ENCODE data around the gene PARVB.

Gene PARVB

DNA sequence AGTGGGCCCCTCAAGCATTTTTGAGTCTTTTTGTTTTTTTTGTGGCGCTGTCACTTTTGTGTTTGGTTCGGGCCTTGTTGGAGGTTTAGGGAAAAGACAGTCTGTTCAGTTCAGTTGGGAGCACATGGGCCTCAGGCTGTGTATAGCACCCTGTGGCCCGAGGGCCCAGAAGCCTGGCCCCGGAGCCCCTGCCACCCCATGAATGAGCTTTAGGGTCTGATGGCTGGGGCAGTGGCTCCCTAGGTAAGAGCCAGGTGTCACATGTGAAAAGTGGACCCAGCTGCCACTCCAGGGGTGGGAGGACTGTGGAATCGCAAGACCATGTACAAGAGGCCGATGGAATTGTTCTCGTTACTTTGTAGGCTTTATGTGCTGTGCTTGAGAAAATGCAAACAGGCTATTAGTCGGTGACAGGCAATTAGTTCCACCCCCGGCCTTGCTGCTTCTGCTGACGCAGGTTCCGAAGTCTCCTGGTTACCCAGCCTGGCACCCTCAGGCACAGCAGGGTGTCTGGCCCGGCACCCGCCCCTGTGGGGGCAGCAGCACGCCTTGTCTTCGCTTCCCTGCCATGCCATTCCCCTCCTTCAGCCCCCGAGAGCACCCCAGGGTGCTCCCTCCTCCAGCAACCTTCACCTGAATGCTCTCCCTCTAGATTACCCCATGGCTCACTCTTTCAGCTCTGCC lies 118.5 kb downstream of the PARVB start:
- no peak for DNase-seq

DNA sequence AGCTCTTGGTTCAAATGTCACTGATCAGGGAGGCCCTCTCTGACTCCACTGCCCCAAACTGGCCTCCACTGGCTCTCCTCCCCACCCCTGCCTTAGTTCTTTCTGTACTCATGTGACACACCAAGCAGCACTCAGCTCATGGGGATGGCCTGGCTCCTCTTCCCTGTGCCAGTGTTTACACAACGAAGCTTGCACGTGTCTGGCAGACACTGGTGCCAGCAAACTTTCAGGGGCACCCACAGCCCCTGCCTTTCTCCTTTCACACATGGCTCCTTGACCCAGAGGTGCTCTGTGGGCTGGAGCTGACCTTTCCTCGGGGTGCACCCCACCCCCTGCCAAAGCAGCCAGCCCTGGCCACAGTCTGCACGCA lies 119.0 kb downstream of the PARVB start:
- no peak for DNase-seq

DNA sequence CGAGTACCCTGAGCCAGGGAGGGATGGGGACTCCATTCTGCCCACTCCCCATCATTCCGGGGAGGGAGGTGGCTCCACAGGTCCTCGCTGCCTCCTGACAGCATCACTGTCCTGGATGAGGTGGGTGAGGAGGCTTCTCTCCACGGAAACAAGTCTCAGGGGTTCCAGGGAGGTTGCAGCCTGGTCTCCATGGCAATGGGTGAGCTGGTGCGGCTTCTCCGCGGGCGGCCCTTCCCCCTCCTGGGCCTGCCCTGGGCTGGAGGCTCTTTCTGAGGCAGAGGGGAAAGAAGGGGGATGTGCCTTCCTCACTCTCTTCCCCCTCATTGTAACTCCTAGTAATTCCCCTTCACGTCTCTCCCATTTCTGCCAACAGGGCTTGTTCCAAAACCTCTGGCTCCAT lies 119.5 kb downstream of the PARVB start:
- no peak for DNase-seq

DNA sequence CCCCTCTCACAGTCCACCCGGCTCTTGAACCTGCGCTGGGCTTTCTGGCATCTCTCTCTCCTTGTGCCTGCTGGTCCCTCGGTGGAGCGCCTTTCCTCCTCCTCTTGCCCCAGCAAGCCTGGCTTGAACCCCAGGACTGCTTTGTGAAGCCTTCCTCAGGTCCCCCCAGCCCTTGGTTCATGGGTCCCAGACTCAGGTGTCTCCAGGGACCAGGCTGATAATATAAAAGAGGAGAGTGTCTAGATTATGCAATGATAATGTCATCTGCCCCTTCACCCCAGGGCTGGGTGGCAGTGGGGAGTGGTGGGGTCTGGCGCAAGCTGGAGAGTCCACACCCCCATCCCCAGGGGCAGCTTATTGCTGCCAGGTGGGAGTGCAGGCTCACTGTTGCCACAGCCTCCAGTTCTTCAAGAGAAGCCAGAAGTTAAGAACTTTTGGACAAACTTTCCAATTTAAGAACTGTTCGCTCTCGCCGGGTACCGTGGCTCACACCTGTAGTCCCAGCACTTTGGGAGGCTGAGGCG lies 120.0 kb downstream of the PARVB start:
- no peak for DNase-seq

DNA sequence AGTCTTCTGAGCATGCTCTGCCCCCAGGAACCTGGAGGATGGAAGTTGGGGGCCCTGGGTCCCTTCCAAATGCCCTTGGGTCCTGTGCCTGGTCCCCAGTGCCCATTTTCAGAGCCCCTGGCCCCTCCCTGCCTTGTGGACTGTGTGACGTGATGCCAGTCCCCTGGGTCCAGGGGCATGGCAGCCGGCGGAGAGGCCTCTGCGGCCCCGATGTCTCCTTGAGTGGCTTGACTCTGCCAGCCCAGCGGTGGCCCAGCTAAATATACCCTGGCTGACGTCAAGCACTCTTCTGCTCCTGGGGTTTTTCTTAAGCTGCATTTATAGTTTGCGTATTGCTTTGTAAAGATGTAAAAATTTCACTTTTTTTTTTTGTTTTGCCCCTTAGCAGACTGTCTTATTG lies 121.4 kb downstream of the PARVB start:
- no peak for DNase-seq

DNA sequence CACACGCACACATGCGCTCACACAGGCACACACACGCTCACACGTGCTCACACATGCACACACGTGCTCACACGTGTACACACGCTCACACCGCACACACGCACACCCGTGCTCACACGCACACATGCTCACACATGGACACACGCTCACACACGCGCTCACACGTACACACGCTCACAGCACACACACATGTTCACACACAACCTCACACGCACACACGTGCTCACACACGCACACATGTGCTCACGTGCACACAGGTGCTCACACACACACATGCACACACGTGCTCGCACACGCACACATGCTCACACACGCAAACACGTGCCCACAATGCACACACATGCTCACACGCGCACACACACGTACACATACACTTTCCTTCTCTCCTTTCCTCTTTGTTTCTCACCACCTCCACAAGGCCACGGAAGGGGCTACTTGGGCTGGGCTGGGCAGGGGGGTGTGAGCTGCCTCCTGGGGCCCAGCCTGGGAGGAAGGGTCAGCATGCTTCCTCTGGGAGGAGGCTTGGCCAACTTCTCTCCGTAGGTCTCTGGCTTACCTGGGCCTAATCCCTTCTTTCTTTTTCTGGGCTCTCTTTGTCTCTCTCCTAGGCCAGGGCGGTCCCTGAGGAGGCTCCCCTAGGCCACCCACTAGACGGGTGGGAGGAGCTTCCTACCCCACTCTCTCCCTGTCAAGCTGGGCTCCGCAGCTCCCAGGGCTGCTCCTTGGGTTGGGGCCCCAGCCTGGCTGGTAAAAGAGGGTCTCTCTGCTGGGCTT lies 122.2 kb downstream of the PARVB start:
- DNase-seq, result no peak

DNA sequence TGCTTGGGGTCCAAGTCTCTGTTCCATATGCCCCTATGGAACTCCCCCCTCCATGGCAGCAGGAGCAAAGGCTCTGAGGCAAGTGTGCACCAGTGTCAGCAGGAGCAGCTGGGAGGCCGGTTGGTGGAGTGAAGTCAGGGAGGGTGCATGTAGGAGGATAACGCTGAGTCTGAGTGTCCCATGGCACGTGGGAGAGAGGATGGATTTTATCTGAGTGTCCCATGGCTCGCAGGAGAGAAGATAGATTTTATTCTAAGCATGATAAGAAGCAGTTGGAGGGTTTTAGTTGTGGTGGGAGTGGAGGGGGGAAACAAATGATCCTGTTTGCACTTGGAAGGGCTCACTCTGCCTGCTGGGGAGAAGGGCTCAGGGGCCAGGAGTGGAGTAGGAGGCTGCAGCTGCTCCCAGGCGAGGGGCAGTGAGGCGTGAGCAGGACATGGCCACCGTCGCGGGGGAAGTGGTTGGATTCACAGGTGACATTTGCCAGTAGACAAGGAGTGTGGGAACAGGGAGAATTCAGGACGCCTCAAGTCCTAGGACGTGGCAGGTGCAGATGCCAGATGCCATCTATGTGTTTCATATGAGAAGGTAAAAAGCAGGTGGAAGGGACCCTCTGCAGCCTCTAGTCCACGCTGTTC lies 123.0 kb downstream of the PARVB start:
- no peak for DNase-seq

DNA sequence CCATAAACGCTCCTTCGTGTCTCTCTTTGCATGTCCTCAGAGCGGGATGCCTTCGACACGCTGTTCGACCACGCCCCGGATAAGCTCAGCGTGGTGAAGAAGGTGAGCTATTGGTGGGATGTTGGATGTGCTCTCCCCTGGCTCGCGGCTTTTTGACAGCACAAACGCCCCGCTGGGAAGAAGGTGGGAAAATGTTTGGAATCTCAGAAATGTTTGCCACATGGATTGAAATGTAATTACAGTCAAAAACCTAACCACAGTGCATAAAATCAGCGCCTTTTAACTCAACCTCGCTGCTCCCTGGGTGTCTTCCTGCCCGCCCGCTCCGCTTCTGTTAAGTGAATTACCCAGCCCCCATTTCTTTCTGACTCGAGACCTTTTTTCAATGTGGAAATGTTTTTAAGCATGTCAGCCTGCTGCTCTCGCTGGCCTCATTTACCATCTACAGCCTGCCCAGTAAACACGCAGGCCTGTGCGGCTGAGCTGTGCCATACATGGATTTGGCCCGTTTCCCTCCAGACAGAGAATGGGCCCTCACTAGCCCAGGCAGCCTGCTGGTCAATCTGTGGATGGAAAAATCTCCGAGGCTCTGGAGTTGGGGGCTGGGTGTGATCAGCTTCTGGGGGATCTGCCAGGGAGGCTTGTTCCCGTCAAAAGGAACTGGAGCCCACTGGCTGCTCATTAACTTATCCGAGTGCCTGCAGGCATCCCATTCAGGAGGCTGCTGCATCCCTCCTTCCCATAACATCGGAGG lies 123.9 kb downstream of the PARVB start:
- DNase-seq, result no peak

DNA sequence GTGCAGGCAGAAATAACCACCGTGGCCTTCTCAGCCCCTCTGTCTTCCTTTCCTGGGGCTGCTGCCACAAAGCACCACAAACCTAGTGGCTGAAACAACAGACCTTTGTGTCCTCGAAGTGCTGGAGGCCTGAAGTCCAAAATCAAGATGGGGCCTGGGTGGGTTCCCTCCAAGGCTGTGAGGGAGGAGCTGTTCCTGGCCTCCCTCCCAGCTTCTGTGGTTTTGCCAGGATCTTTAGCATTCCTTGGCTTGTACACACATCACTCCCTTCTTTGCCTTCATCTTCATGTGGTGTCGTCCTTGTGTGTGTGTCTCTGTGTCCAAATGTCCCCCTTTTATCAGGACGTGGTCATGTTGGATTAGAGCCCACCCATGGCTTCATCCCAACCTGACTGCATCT lies 127.6 kb downstream of the PARVB start:
- DNase-seq, result no peak

DNA sequence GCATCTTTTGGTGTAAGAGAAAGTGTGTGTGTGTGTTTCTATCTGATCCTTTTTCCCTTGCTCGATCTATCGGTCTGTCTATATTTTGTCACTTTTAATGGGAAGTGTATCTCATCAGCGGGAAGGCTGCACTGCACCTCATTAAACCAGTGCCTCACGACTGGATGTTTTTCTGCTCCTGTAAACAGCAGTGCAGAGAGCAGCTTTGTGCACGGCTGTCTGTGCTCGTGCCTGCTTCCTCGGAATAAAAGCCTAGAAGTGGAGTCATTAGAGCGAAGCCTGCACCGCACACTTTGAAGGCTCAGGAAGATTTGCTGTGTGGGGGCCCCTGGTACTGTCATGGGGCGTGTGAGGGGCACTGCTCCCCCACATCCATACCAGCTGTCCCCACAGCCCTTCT lies 129.6 kb downstream of the PARVB start:
- DNase-seq, result no peak

DNA sequence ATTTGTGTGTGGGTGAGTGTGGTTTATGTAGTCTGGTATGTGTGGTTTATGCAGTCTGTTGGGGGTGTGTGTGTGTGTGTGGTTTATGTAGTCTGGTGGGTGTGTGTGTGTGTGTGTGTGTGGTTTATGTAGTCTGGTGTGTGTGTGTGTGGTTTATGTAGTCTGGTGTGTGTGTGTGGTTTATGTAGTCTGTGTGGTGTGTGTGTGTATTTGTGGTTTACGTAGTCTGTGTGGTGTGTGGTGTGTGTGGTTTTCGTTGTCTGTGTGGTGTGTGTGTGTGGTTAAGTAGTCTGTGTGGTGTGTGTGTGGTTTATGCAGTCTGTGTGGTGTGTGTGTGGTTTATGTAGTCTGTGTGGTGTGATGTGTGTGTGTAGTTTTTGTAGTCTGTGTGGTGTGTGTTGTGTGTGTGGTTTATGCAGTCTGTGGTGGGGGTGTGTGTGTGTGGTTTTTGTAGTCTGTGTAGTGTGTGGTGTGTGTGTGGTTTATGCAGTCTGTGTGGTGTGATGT lies 130.4 kb downstream of the PARVB start:
- no peak for DNase-seq

DNA sequence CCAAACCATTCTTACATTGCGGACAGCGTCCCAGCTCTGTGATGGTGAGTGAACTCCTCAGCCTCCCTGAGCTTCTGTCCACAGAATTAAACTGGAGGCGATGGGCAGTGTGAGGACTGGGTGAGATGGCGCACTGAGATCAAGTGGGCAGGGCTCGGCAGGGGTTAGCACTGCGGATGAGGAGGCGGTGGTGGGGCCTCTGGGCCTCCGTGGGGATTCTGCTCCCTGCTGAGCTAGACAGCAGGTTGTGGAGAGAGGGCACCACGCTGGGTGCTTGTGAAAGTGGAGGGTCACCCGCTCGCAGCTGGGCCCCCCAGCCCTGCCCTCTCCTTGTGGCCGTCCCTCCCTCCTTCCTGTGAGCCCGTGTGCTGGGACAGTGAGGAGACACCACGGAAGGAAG lies 131.0 kb downstream of the PARVB start:
- DNase-seq, result no peak

DNA sequence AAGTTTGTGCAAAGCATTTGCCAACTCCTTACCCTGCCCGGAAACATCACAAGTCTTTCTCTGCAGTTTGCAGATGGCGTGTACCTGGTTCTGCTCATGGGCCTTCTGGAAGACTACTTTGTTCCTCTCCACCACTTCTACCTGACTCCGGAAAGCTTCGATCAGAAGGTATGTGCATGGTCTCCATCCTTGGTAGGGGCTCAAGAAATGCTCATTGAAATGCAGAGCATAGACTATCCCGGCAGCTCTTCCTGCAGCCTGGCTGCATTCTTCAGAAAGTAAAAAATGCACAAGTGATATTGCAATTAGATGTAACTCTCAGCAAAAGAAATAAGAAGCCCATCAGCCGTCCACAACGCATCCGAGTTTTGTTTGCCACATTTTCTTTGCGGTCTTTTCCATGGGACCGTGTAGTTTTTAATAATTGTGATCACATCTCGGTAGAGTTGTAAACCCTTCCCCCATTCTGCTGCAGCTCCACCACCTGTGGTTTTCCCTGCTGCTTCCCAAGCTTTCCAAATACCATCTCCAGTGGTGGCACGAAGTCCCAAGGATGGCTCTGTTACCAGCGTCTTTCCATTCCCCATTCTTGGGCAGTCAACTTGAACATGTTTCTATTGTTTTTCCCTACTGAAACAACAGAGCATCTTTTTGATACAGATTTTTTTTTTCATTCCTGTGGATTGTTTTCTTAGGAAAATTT lies 134.0 kb downstream of the PARVB start:
- no peak for DNase-seq

DNA sequence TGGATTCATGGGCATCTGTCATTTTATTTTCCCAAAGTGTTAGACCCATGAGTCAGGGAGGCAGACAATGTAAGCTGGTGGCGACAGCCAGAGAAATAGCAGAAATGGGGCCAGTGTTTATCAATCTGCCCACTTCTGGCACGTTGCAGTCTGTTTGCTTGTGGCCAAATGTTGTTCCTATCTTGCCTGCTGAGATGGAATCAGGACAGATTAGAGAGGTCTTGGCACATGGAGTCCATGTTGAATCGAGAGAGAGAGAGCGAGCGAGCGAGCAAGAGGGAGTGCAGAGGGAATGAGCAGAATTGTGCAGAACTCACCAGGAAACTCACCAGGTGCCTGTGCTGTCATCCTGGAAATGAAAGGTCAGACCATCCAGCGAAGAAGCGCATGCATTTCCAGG lies 134.7 kb downstream of the PARVB start:
- DNase-seq, result no peak

DNA sequence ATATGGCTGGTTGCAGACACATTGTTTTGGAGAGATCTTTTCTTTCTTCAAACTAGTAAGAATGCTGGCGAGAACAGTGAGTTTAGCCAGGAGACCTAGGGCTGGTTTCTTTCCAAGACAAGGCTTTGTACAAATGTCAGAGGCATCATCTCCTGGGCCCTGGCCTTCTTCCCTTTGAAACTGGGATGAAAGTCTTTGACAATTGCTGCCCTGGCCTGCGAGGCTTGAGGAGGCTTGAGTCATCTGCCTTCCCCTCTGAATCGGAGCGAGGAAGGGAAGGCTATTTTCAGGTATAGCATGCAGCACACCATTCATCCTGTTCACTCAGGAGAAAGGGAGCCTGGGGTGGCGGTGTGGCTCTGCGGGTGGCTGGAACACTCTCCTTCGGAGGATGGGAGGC lies 135.1 kb downstream of the PARVB start:
- DNase-seq, result no peak

DNA sequence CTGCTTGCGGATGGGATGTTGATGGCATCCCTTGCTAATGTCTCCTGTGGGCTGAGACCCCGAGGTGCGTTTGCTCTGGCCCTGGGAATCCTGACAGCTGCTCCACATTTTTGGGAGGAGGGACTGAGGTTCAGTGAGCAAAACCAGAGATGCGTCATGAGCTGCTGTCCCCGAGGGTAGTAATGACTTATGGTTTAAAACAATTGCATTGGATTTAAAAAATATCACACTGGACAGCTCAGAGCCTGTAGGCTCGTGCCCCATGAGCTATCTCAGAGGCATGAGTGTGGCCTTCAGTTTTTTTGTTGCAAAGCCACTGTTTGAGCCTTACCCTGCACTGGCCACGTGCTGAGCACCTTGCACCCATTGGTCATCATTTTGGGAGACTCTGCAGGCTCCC lies 135.7 kb downstream of the PARVB start:
- DNase-seq, result no peak

DNA sequence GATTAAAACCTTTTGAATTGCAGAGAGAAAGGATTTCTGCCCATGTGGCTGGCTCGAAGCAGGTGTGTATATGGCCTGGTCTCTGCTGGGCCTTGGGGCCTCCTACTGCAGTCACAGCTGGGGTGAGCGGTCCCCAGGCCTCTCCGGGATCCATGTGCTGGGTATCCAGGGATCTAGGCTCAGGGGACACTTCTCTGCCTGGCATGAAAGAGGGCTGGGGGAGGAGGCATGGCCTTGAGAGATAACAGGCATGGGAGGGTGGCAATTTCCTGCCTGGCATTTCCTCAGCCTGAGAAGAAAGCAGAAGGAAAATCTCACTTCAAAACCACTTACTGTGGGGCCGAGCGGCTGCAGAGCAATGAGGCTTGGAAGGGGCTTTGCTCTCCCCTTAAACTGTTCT lies 136.3 kb downstream of the PARVB start:
- peak; percentile 54 for DNase-seq

DNA sequence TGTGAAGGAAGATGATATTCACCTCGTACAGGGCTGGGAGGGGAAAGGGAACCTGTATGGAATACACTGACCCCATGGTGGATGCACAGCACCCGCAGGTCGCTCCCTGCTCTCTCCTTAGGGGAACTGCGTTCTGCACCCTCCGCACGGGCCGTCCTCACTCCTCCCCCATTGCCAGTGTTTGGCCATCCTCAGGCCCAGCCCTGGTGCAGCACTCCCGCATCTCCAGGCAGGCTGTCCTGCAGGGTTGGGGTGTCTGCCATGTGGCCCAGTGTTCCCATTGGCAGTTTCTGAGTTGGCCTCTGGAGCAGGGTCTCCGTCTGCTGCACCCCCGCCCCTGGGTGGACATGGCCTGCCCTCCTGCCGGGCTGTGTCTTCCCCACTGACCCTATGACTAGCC lies 137.6 kb downstream of the PARVB start:
- no peak for DNase-seq

DNA sequence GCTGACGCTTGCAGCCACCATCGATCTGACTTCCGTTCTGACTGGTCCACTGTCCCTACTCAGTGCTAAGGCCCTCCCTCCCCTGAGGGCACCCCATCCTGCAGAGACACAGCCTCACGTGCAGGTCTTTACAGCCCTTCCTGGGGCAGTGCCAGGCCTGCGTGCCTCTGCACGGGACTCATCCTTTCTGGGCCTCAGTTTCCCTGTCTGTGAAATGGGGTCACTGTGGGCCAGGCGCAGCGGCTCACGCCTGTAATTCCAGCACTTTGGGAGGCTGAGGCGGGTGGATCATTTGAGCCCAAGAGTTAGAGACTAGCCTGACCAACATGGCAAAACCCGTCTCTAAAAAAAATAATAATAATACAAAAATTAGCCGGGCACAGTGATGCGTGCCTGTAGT lies 138.9 kb downstream of the PARVB start:
- DNase-seq, result no peak

DNA sequence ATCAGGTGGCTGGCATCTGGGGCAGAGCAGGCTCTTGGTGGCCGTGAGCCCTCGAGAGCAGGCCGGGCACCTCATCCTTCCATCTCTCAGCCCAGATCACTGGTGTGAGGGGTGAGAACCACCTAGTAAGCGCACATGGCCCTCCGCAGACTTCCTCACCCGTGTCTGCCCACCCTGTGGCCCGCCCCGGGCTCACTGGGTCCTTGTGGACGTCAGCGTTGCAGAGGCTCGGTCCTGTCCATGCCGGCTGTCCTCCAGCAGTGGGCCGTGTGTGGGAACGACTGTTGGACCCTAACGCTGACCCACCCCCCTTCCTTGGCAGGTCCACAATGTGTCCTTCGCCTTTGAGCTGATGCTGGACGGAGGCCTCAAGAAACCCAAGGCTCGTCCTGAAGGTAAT lies 139.4 kb downstream of the PARVB start:
- DNase-seq, result no peak

DNA sequence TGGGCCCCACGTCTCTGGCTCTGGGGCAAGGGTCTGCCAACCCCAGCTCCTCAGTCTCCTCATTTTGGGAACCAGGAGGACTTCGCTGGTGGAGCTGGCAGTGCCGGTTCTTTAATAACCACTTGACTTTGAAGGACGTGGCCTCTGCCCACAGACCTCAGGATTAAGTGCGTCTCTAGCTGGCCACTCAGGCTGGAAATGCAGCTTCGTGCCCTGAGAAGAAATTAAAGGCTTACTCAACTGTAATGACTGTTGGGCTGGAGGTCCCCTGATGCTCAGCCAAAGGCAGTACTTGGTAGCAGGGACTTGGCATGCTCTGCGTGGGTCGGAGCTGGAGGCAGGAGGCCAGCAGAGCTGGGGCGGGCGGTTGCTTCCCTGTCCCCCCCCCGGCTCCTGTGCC lies 139.9 kb downstream of the PARVB start:
- DNase-seq, result no peak

DNA sequence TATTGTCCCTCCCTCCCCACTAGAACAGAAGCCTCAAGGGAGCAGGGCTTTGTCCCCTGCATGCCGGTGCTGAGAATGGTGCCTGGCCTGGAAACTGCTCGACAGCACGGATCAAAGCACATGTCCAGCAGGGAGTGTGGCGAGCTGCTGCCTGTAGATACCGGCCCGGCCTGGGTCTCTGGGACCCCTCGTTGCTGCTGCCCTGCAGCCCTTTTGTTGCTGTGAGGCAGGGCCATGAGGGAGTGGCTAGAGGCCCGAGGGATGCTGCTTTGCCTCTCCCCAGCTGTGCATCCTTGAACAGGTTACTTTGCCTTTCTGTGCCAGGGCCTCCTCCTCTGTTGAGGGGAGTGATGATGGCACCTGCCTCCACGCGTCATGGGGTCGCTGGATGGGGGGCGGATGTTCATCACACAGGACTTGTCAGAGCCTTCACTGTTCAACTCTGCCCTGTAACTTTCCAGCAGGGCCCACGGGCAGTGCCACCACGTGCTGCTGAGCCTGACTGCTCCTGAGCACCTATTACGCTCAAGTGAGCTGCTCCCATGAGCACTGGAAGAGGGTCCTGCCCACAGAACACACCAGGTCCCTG lies 141.3 kb downstream of the PARVB start:
- no peak for DNase-seq

All from hematopoietic multipotent progenitor cell treated with erythropoietin and hydrocortisone succinate and interleukin-3 and kit ligand, for 6 days (in vitro differentiated cells).